Keratinocyte (primary cell): ENCODE measurements around the gene ZNF518A. TPM values are rescaled to one million over a fixed set of nuclear protein-coding genes. Genes with fewer than 3 reads are reported as not detected.
"Not testable (repeated sequence)": the region's sequence is repeated elsewhere in the genome, so short reads cannot be mapped to it uniquely, and the experiment has no call there.

Source experiments
- DNase-seq: peaks from one replicate; pipeline ENCODE4 v3.0.0-alpha.2; 2011; ENCODE audit warnings: low read depth, missing footprints, low spot score
- FAIRE-seq: peaks from 2 replicates; lab custom pipeline; 2011; peaks lifted over from hg19 to GRCh38; lab: Jason Lieb, UNC
- H2AFZ ChIP-seq: 2 replicates; pipeline ENCODE4 v1.6.0; 2012; ENCODE audit warnings: low read length, control low read depth, inconsistent platforms; ENCODE audit not compliant: control insufficient read depth
- H3K27ac ChIP-seq: 2 replicates; pipeline ENCODE4 v1.5.1; 2011; ENCODE audit warnings: low read length; ENCODE audit not compliant: control insufficient read depth, insufficient read depth
- H3K27me3 ChIP-seq: 3 replicates; pipeline ENCODE4 v1.6.0; 2011; ENCODE audit warnings: low read length; ENCODE audit not compliant: control insufficient read depth, insufficient read depth; ENCODE audit errors: extremely low read depth
- H3K36me3 ChIP-seq, 2 experiments: 2 replicates in 1 of 2; 3 replicates in 1 of 2; pipeline ENCODE4 v1.5.1; 2011; ENCODE audit warnings: low read length in 2 of 2, mild to moderate bottlenecking in 1 of 2; ENCODE audit not compliant: control insufficient read depth in 2 of 2, insufficient read depth in 2 of 2; ENCODE audit errors: extremely low read depth in 1 of 2
- H3K4me1 ChIP-seq: 3 replicates; pipeline ENCODE4 v1.5.1; 2011; ENCODE audit warnings: low read length; ENCODE audit not compliant: control insufficient read depth, insufficient read depth; ENCODE audit errors: extremely low read depth
- H3K4me2 ChIP-seq: 3 replicates; pipeline ENCODE4 v1.6.0; 2011; ENCODE audit warnings: low read depth, low read length; ENCODE audit not compliant: control insufficient read depth, insufficient read depth; ENCODE audit errors: extremely low read depth
- H3K4me3 ChIP-seq, 3 experiments: fragments of 200-600 bp in 1 of 3; sonication (generic) in 1 of 3; 2 replicates in 2 of 3; 3 replicates in 1 of 3; pipeline ENCODE4 v1.5.1; 2011 to 2016; ENCODE audit warnings: low read length in 3 of 3, mild to moderate bottlenecking in 3 of 3, control low read depth in 2 of 3, inconsistent platforms in 1 of 3, low read depth in 1 of 3, mixed read lengths in 1 of 3, mixed run types in 1 of 3, moderate library complexity in 1 of 3; ENCODE audit not compliant: control insufficient read depth in 2 of 3, insufficient read depth in 2 of 3; ENCODE audit errors: extremely low read depth in 1 of 3
- H3K79me2 ChIP-seq: 2 replicates; pipeline ENCODE4 v1.6.0; 2012; ENCODE audit warnings: low read length; ENCODE audit not compliant: control insufficient read depth, insufficient read depth
- H3K9ac ChIP-seq: 3 replicates; pipeline ENCODE4 v1.6.0; 2011; ENCODE audit warnings: low read length; ENCODE audit not compliant: control insufficient read depth, insufficient read depth; ENCODE audit errors: extremely low read depth
- H3K9me1 ChIP-seq: 3 replicates; pipeline ENCODE4 v1.6.0; 2011; ENCODE audit warnings: low read length; ENCODE audit not compliant: control insufficient read depth, insufficient read depth; ENCODE audit errors: extremely low read depth
- H3K9me3 ChIP-seq: 2 replicates; pipeline ENCODE4 v1.5.1; 2012; ENCODE audit warnings: low read depth, low read length; ENCODE audit not compliant: control insufficient read depth
- H4K20me1 ChIP-seq: 3 replicates; pipeline ENCODE4 v1.6.0; 2011; ENCODE audit warnings: low read length; ENCODE audit not compliant: control insufficient read depth, insufficient read depth; ENCODE audit errors: extremely low read depth
- CTCF ChIP-seq, 3 experiments: IDR thresholded peaks in 1 of 3; conservative IDR thresholded peaks in 1 of 3; optimal IDR thresholded peaks in 1 of 3; 2 replicates in 2 of 3; 3 replicates in 1 of 3; pipeline versions ENCODE3 to v1.5.1; 2011; ENCODE audit warnings: low read length in 3 of 3, mild to moderate bottlenecking in 3 of 3, moderate library complexity in 2 of 3, control low read depth in 1 of 3, inconsistent platforms in 1 of 3; ENCODE audit not compliant: insufficient read depth in 2 of 3; ENCODE audit errors: extremely low read depth in 1 of 3
- EZH2 ChIP-seq: IDR thresholded peaks from one replicate; pipeline ENCODE4 v1.6.1; 2012; ENCODE audit warnings: inconsistent platforms, mild to moderate bottlenecking, low read length, moderate library complexity
- dilution Hi-C: fragments of 300-500 bp; cut with MboI; formaldehyde crosslinking; loops from one replicate; pipeline ENCODE4 v1.7.0; 2020; ENCODE audit warnings: low sequenced_read_pairs; ENCODE audit not compliant: extremely low pct_ligation_motif_present
- polyA plus RNA-seq, 5 experiments: library from polyadenylated mRNA; depleted of rRNA in 3 of 5; stranded (reverse) in 3 of 5; stranded (forward) in 1 of 5; unstranded in 1 of 5; fragments of >200 nt; gene quantifications; 1 replicate in 1 of 5; 2 replicates in 3 of 5; 3 replicates in 1 of 5; pipeline versions ENCODE4 v1.2.1 to v1.2.3, GENCODE V29; 2011 to 2012; ENCODE audit warnings: missing spikeins in 2 of 5, low read depth in 1 of 5, low replicate concordance in 1 of 5

ZNF518A gene
- polyA plus RNA-seq, 1 donor (not counting 4 experiments of a cell fraction or from before 2014, with no cell fraction given) = 10.0 TPM

- no peak overlapping the region for H2AFZ ChIP-seq
- H3K36me3 ChIP-seq = no peaks in the 10 kb centered on the region
- H3K79me2 ChIP-seq = no peaks in the 10 kb centered on the region
- dilution Hi-C loops = no loop called here
- no peak overlapping the region for H3K27ac ChIP-seq
- no peak overlapping the region for H3K4me2 ChIP-seq
- H4K20me1 ChIP-seq = no peaks in the 10 kb centered on the region
- FAIRE-seq = no peak
- no peaks in the 10 kb centered on the region for H3K9me3 ChIP-seq
- H3K9ac ChIP-seq = no peak overlapping the region
- H3K4me3 ChIP-seq = no peak overlapping the region
- H3K9me1 ChIP-seq = no peaks in the 10 kb centered on the region
- H3K4me1 ChIP-seq = no peaks in the 10 kb centered on the region
- no peaks in the 10 kb centered on the region for H3K27me3 ChIP-seq
- no peak for TF ChIP-seq EZH2
- TF ChIP-seq CTCF (optimal IDR thresholded peaks at IDR 0.05 in 1 of 3, IDR thresholded peaks at IDR 0.05 in 1 of 3, conservative IDR thresholded peaks at IDR 0.05 in 1 of 3; ENCODE audit: extremely low read depth in 1 of 3, insufficient read depth in 2 of 3, low read length in 3 of 3) = no peak
- no peak for DNase-seq
These were observed 58.8 kb downstream of the ZNF518A start for GRCh38 chr10:96188916-96189315.

GRCh38 chr10:96189505-96189904 lies 59.4 kb downstream of the ZNF518A start:
- H3K4me2 ChIP-seq, H3K27me3 ChIP-seq, H3K9ac ChIP-seq, H3K27ac ChIP-seq, H4K20me1 ChIP-seq, H3K9me3 ChIP-seq, H3K4me3 ChIP-seq, FAIRE-seq, H3K36me3 ChIP-seq, H3K4me1 ChIP-seq, H3K79me2 ChIP-seq, dilution Hi-C loops, H2AFZ ChIP-seq, DNase-seq, H3K9me1 ChIP-seq: not testable (repeated sequence)

GRCh38 chr10:96201525-96201924 lies 71.4 kb downstream of the ZNF518A start:
- Histone ChIP-seq H3K27me3 (no peaks in the 10 kb centered on the region), H3K9ac (no peak overlapping the region), H3K9me3 (no peaks in the 10 kb centered on the region), H2AFZ (no peak overlapping the region), H3K4me1 (no peaks in the 10 kb centered on the region), H4K20me1 (no peaks in the 10 kb centered on the region), H3K79me2 (no peaks in the 10 kb centered on the region), H3K27ac (no peak overlapping the region), H3K36me3 (no peaks in the 10 kb centered on the region), H3K4me3 (no peak overlapping the region), H3K9me1 (no peaks in the 10 kb centered on the region), H3K4me2 (no peak overlapping the region)
- FAIRE-seq = no peak
- dilution Hi-C loops = no loop called here
- no peak for TF ChIP-seq EZH2
- TF ChIP-seq CTCF (optimal IDR thresholded peaks at IDR 0.05 in 1 of 3, IDR thresholded peaks at IDR 0.05 in 1 of 3, conservative IDR thresholded peaks at IDR 0.05 in 1 of 3; ENCODE audit: extremely low read depth in 1 of 3, insufficient read depth in 2 of 3, low read length in 3 of 3) = no peak
- DNase-seq = no peak
